GM12891 (cell line): Measurements from ENCODE around the gene RIMBP2.

Experiments used
- DNase-seq: peaks from one replicate; pipeline ENCODE4 v3.0.0; 2011; ENCODE audit warnings: low spot score; ENCODE audit not compliant: insufficient read length
- FAIRE-seq: peaks from 2 replicates; lab custom pipeline; 2011; peaks lifted over from hg19 to GRCh38; lab: Jason Lieb, UNC
- PAX5 ChIP-seq: IDR thresholded peaks from 2 replicates; pipeline ENCODE4 v1.6.1; 2011; ENCODE audit warnings: low read length, moderate library complexity, mild to moderate bottlenecking; ENCODE audit not compliant: insufficient read depth, severe bottlenecking
- POLR2A ChIP-seq: IDR thresholded peaks from 2 replicates; pipeline ENCODE4 v1.6.1; 2011; ENCODE audit warnings: low read depth, low read length, control low read depth
- POLR2AphosphoS5 ChIP-seq: IDR thresholded peaks from 2 replicates; pipeline ENCODE4 v1.6.1; 2011; ENCODE audit warnings: low read depth, low read length, control low read depth
- POU2F2 ChIP-seq: IDR thresholded peaks from 2 replicates; pipeline ENCODE4 v1.6.1; 2011; ENCODE audit warnings: low read depth, mild to moderate bottlenecking, control low read depth, low read length, moderate library complexity
- SPI1 ChIP-seq: IDR thresholded peaks from 2 replicates; pipeline ENCODE4 v1.6.1; 2011; ENCODE audit warnings: low read depth, low read length, control low read depth
- TAF1 ChIP-seq: IDR thresholded peaks from 2 replicates; pipeline ENCODE4 v1.6.1; 2011; ENCODE audit warnings: low read depth, low read length, control low read depth

RIMBP2 gene

DNA sequence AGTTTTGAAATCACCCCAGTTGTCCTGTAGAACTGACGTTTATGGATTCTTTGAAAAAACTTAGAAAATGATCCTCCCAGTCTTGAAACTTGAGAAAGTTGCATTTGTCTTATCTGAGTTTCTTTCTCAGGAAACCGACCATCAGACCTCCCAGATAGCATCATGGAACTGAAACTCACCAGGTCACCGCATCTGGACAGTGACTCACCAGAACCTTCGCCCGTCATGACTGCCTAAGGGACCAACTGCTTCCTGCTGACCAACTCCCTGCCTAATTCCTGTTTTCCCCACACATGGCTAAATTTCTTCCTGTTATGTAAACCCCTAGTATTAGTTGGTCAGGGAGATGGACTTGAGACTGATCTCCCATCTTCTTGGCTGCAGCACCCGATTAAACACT, 175.7 kb downstream of the RIMBP2 start:
- FAIRE-seq (no peak), DNase-seq (no peak)
- no peak for TF ChIP-seq SPI1
- TF ChIP-seq PAX5 = no peak
- TF ChIP-seq POLR2AphosphoS5 = no peak
- no peak for TF ChIP-seq POLR2A
- TF ChIP-seq TAF1 = no peak
- TF ChIP-seq POU2F2 = no peak

DNA sequence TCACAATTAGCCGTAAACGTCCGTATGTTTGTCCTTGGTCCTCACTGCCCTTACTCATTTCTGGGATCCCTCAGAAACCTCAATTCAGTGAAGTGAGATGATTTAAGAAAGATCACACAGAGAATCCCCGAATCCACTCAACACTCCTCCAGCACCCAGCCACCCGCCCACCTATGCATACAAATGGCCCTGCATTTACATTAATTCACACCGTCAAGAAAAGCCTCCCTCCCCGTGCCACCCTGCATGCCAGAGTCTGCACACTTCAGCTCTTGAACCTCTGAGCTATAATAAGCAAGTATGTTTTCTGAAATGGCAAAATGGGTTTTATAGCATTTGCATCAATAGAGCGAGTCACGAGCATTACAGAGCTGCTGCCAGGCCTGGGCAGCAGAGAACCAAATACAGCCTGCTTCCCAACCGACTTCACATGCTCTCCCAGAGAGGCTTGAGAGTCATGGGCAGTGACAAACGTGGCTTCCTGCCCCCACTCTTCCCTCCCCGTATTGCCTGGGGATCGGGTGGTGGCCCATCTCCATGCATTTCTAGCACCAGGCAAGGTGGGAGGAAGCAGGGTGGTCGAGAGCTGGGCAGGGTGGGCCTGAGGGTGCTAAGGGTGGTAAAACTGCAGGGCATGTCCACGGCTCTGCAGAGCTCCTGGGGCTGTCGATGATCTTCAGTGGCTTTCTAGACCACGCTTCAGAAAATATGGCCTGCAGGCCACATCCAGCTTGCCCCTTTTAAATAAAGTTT, 177.6 kb downstream of the RIMBP2 start:
- TF ChIP-seq SPI1 (no peak), POLR2AphosphoS5 (no peak), POLR2A (no peak), TAF1 (no peak), PAX5 (no peak), POU2F2 (no peak)
- no peak for DNase-seq
- FAIRE-seq = no peak

DNA sequence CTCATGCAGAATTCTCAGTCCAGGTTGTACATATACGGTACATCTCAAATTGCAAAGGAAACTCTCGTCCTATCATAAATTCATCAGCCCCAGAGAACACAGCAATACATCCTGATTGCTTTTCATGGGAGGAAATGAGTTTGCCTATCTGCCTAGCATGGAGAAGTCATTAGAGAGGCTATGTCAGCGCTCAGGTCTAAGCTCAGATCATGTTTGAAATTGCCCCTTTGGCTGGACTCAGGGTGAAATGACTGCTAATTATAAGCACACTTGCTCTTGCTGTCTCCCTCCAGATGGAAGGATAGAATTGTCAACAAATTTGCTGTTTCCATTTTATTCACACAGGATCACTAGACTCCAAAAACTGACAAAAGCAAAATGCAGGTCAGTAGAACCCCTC, 178.4 kb downstream of the RIMBP2 start:
- TF ChIP-seq PAX5 = no peak
- no peak for TF ChIP-seq TAF1
- TF ChIP-seq POU2F2 = no peak
- no peak for TF ChIP-seq POLR2AphosphoS5
- no peak for TF ChIP-seq SPI1
- TF ChIP-seq POLR2A = no peak
- FAIRE-seq (no peak), DNase-seq (no peak)

DNA sequence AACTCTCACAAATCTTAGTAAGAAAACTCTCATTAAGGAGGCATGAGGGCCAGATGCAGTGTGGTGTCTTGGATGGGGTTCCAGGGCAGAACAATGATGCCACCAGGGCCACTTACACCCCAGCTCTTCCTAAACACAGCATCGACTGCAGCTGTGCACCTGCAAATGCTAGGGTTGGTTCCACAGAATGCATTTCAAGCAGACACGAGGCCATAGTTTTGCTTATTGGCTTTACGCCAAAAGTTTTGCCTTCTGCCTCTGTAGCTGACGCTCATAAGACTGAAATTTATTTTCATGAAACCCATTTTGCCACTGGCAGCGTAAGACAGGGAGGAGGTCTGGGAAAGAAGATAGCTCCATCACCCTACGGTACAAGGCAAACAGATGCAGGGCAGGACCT, 179.0 kb downstream of the RIMBP2 start:
- TF ChIP-seq POLR2AphosphoS5 (no peak), POU2F2 (no peak), TAF1 (no peak), POLR2A (no peak), SPI1 (no peak), PAX5 (no peak)
- no peak for DNase-seq
- FAIRE-seq = no peak

DNA sequence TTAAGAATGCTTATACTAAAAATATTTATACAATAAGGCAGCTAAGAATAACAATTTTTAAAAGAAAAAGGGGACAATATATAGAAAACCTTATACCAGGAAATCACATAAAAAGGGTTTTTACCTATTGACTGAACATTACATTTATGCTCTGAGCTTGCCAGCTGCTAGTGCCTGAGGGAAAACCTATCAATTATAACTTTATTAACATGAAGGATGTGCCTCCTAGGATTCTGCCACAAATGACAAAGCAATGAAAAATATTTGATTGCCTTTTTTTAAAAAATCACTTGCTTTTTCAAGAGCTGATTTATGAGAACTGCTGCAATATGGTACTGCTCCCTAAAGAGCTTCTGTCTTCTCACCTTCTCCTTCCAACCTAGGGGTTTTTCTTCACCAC, 185.7 kb downstream of the RIMBP2 start:
- FAIRE-seq = no peak
- no peak for TF ChIP-seq POLR2AphosphoS5
- no peak for TF ChIP-seq TAF1
- TF ChIP-seq POLR2A = no peak
- no peak for TF ChIP-seq POU2F2
- TF ChIP-seq PAX5 = no peak
- no peak for TF ChIP-seq SPI1
- no peak for DNase-seq

DNA sequence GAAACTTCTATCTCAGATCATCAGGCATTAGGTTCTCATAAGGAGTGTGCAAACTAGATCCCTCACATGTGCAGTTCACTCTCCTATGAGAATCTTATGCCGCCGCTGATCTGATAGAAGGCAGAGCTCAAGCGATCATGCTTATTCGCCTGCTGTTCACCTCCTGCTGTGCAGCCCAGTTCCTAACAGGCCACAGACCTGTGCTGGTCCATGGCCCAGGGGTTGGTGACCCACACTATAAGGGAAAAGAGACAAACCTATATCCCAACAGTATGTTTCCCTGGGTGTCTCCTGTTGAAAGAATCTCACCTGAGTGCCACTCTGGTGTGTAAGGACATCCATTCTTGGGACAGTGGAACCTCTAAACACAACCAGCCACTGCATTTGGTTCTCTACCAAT, 186.3 kb downstream of the RIMBP2 start:
- TF ChIP-seq SPI1 (no peak), PAX5 (no peak), POLR2A (no peak), TAF1 (no peak), POLR2AphosphoS5 (no peak), POU2F2 (no peak)
- FAIRE-seq (no peak), DNase-seq (no peak)

DNA sequence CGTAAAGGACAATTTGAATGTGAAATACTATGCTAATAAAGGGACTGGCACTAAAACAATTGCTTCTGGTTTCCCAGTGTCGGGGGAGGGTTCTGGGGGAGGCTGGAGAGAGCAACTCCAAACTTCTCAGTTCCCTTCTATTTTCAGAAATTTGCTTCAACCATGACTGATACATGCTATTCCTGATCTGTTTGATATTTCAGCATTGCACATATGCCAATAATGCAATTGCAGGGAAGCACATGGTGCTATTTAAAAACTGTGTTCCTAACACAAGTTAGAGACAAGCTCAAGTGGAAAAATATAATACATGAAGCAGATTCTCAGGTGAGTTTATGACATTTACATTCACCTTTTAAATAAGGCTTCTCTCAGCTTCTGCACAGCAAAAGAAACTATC, 188.9 kb downstream of the RIMBP2 start:
- DNase-seq = no peak
- FAIRE-seq = no peak
- TF ChIP-seq PAX5 (no peak), TAF1 (no peak), POLR2AphosphoS5 (no peak), SPI1 (no peak), POU2F2 (no peak), POLR2A (no peak)

DNA sequence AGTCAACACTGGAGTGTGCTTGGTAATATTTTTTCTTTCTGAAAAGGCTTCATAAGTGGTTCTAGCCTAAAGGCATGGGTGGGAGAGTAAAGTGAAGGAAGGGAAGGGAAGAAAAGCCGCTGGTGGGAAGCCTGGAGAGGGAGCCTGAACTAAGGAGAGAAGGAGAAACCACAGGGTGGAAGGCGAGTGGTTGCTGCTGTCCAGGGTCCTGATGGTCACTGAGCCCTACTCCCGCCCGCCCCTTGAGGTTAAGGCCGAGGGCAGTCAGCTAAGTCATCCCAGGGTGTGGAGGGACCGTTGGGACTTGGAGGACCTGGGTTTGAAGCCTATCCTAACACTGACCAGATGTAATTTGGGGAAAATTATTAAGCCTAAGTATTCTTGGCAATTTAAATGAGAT, 189.3 kb downstream of the RIMBP2 start:
- FAIRE-seq (no peak), DNase-seq (no peak)
- TF ChIP-seq PAX5 = no peak
- no peak for TF ChIP-seq SPI1
- TF ChIP-seq TAF1 = no peak
- no peak for TF ChIP-seq POLR2A
- no peak for TF ChIP-seq POLR2AphosphoS5
- no peak for TF ChIP-seq POU2F2

DNA sequence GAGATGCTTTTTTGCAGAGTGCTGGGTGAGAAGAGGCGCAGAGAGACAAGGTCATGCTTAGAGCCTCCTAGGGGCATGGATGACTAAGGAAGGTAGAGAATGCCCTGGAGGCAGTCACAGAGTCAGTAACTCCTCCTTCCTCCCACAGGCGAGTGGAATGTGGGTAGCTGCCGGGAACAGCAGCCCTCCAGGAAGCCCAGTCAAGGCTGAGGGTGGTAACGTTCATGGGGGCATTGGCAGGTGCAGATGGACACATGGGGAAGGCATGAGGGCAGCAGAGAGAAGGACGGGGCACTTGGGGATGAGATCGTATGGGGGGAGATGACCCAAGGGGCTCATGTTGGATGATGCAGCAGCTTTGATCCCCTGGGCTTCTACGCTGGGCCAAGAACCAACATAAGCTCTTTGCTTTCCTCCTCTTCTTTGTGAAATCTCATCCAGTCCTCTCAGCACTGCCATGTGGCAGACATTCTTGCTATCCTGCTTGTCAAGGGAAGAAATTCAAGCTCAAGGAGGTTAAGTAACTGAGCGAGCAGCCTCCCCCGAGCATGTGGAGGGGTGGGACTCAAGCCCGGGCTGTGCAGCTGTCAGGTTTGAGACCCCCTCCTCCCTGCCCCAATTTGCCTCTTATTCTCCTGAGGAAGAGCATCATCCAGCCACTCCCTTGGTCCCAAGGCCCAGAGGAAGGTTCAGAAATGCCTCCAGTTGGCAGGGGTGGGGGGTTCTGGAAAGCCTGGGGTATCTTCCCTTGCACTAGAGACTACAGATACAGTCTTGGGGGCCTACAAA, 190.5 kb downstream of the RIMBP2 start:
- TF ChIP-seq POLR2A (no peak), TAF1 (no peak), SPI1 (no peak), POU2F2 (no peak)
- FAIRE-seq (no peak), DNase-seq (no peak)

DNA sequence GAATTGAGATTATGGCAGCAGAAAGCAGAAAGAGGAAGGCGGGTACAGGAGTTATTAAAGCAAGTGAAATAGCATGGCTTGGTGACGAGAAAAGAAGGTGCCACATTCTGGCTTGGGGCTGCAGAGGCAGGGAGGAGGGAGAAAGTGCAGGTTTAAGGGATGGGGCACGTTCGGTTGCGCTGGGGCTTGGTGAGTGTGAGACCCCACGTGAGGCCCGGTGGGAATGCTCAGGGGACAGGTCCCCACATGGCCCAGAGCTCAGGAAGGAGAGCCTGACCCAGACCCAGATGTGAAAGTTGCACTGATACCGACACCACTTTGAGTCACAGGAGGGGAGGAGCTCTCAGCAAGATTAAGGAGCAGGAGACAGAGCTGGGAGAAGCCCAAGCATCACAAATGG, 191.3 kb downstream of the RIMBP2 start:
- no peak for DNase-seq
- no peak for FAIRE-seq
- TF ChIP-seq SPI1 (no peak), POLR2AphosphoS5 (no peak), PAX5 (no peak)
